ENCODE measurements around the gene METTL8. TPM values are rescaled to one million over a fixed set of nuclear protein-coding genes. Genes with fewer than 3 reads are reported as not detected.

The METTL8 gene
- total and polyA plus RNA-seq, 9 donors, result 4.5 to 33.0 (median 17.2) TPM

GRCh38 chr2:171348056-171348455 is 85.7 kb downstream of the METTL8 start:
- WGBS, 3 donors, result 78 to 83% (median 78%) methylated on average over 1 of the region's 1 CpG
- Histone ChIP-seq H3K27ac (no peak overlapping the region), H3K27me3 (no peaks in the 10 kb centered on the region), H3K4me3 (no peak overlapping the region), H3K36me3 (no peaks in the 10 kb centered on the region), H3K9me3 (no peaks in the 10 kb centered on the region), H3K4me1 (ENCODE audit: insufficient read depth) (peaks cover 3% of the 10 kb centered on the region)
- intact Hi-C loops (cut with DNase I), result no loop called here
- TF ChIP-seq EP300 (IDR thresholded peaks at IDR 0.05) (no peak), CTCF (IDR thresholded peaks at IDR 0.05) (no peak), POLR2A (IDR thresholded peaks at IDR 0.05) (no peak)
- no peak for DNase-seq

- Histone ChIP-seq H3K27me3 (no peaks in the 10 kb centered on the region), H3K9me3 (no peaks in the 10 kb centered on the region), H3K4me1 (ENCODE audit: insufficient read depth) (peaks cover 3% of the 10 kb centered on the region), H3K27ac (no peak overlapping the region), H3K4me3 (no peak overlapping the region), H3K36me3 (no peaks in the 10 kb centered on the region)
- WGBS, 3 donors, result 15 to 30% (median 26%) methylated on average over 3 of the region's 3 CpGs
- no peak for DNase-seq
- intact Hi-C loops (cut with DNase I), result no loop called here
- TF ChIP-seq POLR2A (IDR thresholded peaks at IDR 0.05) (no peak), CTCF (IDR thresholded peaks at IDR 0.05) (no peak), EP300 (IDR thresholded peaks at IDR 0.05) (no peak)
These were observed 86.2 kb downstream of the METTL8 start for GRCh38 chr2:171347591-171348032.

DNA sequence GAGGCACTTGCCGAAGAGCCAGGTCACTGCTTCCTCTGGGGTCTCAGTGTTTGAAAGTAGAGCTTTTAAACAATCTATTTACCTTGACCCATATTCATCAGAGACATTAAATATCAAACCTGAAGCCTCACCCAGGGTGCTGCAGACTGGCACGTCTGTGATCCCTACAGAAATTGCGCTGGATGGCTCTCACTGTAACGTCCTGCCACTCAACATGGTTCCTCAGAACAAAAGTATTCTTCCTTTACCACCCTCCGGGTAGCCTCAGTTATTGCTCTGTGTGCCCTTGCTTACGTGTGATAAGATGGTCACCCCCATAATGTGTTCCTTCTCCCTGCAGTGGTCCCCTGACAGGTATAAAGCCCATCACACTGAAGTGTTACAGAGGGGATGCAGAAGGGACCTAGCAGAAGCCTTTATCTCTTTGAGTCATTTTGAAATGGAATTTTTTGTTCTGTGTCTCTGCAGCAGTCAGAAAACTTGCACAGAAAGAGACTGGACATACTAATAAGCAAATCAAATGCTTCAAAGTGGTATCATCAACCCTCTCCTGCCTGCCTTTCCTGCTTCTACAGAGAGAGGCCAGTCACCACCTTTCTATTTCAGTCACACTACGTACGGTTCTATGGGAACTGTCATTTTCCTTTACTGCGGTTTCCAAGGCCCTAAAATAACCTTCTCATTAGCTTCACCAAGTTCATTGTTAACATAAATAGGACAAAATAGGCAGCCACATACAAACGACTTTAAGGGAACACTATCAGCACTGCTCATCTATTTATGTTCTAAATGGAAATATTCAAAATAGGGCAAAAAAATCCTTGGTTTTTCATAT is 86.8 kb downstream of the METTL8 start:
- intact Hi-C loops (cut with DNase I), result no loop called here
- TF ChIP-seq POLR2A (IDR thresholded peaks at IDR 0.05) (no peak), CTCF (IDR thresholded peaks at IDR 0.05) (no peak), EP300 (IDR thresholded peaks at IDR 0.05) (no peak)
- DNase-seq, result no peak
- Histone ChIP-seq H3K4me3 (no peak overlapping the region), H3K27ac (no peak overlapping the region), H3K4me1 (ENCODE audit: insufficient read depth) (peaks cover 3% of the 10 kb centered on the region), H3K27me3 (no peaks in the 10 kb centered on the region), H3K36me3 (no peaks in the 10 kb centered on the region), H3K9me3 (no peaks in the 10 kb centered on the region)
- WGBS, 3 donors, result 73 to 79% (median 75%) methylated on average over 10 of the region's 10 CpGs

DNA sequence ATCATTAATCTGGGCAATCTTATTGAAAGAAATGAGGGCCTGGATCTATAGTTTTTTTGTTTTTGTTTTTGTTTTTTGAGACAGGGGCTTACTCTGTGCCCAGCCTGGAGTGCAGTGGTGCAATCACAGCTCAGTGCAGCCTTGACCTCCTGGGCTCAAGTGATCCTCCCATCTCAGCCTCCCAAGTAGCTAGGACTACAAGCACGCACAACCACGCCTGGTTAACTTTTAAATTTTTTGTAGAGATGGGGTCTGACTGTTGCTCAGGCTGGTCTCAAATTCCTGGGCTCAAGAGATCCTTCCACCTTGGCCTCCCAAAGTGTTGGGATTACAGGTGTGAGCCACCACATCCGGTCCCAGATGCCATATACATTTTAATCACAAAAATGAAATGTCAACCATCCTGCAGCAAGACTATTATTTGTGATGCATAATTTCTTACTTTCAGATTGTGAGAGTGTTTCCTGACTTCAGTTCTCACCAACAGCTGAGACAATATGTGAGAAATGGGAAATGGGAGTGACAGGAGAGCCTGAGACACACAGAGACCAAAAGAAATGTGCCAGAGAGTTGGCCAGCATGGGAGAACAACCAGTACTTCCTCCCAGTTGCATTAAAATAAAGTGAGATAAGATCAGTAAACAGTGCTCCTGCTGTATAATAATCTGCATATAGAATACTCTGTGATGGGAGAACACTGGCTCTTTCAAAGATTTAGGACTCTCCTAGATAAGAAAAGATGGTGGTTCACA is 87.6 kb downstream of the METTL8 start:
- DNase-seq, result no peak

More for the DNA sequence above, 87.6 kb downstream of the METTL8 start:
- Histone ChIP-seq H3K27me3 (no peaks in the 10 kb centered on the region), H3K27ac (no peak overlapping the region), H3K4me3 (no peak overlapping the region), H3K9me3 (no peaks in the 10 kb centered on the region), H3K36me3 (no peaks in the 10 kb centered on the region), H3K4me1 (ENCODE audit: insufficient read depth) (peaks cover 3% of the 10 kb centered on the region)
- no peak for TF ChIP-seq CTCF (IDR thresholded peaks at IDR 0.05)
- no peak for TF ChIP-seq EP300 (IDR thresholded peaks at IDR 0.05)
- TF ChIP-seq POLR2A (IDR thresholded peaks at IDR 0.05), result no peak
- 94 to 96% (median 96%) methylated on average over 3 of the region's 3 CpGs for WGBS, 3 donors
- intact Hi-C loops (cut with DNase I), result no loop called here
